Neural progenitor cell (in vitro differentiated cells): ENCODE results near the gene ISM1. TPM values are rescaled to one million over a fixed set of nuclear protein-coding genes. Genes with fewer than 3 reads are reported as not detected.

Source experiments
- DNase-seq: peaks from one replicate; pipeline ENCODE4 v3.0.0-alpha.2; 2016; ENCODE audit warnings: low spot score
- H2AFZ ChIP-seq: fragments of 200-600 bp; sonication (generic); replicated peaks from 2 replicates; pipeline ENCODE4 v1.6.1; 2016; ENCODE audit warnings: antibody characterized with exemption
- H3F3A ChIP-seq: fragments of 200-600 bp; sonication (generic); 2 replicates; pipeline ENCODE4 v1.6.1; 2016; ENCODE audit warnings: antibody characterized with exemption, low read depth
- H3K27ac ChIP-seq: fragments of 200-600 bp; sonication (generic); 2 replicates; pipeline ENCODE4 v1.5.1; 2016; ENCODE audit warnings: mild to moderate bottlenecking
- H3K27me3 ChIP-seq: fragments of 200-600 bp; sonication (generic); 2 replicates; pipeline ENCODE4 v1.6.1; 2016; ENCODE audit warnings: mild to moderate bottlenecking, moderate library complexity
- H3K36me3 ChIP-seq: fragments of 200-600 bp; sonication (generic); 2 replicates; pipeline ENCODE4 v1.5.1; 2016
- H3K4me1 ChIP-seq: fragments of 200-600 bp; sonication (generic); 2 replicates; pipeline ENCODE4 v1.6.1; 2016; ENCODE audit warnings: mixed run types
- H3K4me2 ChIP-seq: fragments of 200-600 bp; sonication (generic); 2 replicates; pipeline ENCODE4 v1.6.1; 2016
- H3K4me3 ChIP-seq: fragments of 200-600 bp; sonication (generic); 2 replicates; pipeline ENCODE4 v1.5.1; 2016
- H3K79me2 ChIP-seq: fragments of 200-600 bp; sonication (generic); 2 replicates; pipeline ENCODE4 v1.6.1; 2016; ENCODE audit warnings: low read depth
- H3K9ac ChIP-seq: fragments of 200-600 bp; sonication (generic); 2 replicates; pipeline ENCODE4 v1.6.1; 2016
- H3K9me3 ChIP-seq: fragments of 200-600 bp; sonication (generic); 2 replicates; pipeline ENCODE4 v1.5.1; 2016; ENCODE audit warnings: low read depth
- H4K20me1 ChIP-seq: fragments of 200-600 bp; sonication (generic); 2 replicates; pipeline ENCODE4 v1.6.1; 2016; ENCODE audit warnings: low read depth
- H3K27ac Mint-ChIP-seq: 3 replicates; pipeline ENCODE4 v1.8.0; 2021; ENCODE audit warnings: mixed read lengths
- H3K27me3 Mint-ChIP-seq: 2 replicates; pipeline ENCODE4 v1.8.0; 2022; ENCODE audit warnings: low read depth, mild to moderate bottlenecking, inconsistent platforms, moderate library complexity, mixed read lengths; ENCODE audit not compliant: insufficient read depth
- H3K36me3 Mint-ChIP-seq: 3 replicates; pipeline ENCODE4 v1.8.0; 2021; ENCODE audit warnings: mixed read lengths
- H3K4me1 Mint-ChIP-seq: 3 replicates; pipeline ENCODE4 v1.8.0; 2021; ENCODE audit warnings: mixed read lengths
- H3K4me3 Mint-ChIP-seq: 3 replicates; pipeline ENCODE4 v1.8.0; 2021; ENCODE audit warnings: mild to moderate bottlenecking, moderate library complexity, mixed read lengths
- H3K9me3 Mint-ChIP-seq: 3 replicates; pipeline ENCODE4 v1.8.0; 2020; ENCODE audit warnings: mixed read lengths
- CTCF ChIP-seq: fragments of 200-600 bp; sonication (generic); IDR thresholded peaks from 2 replicates; pipeline ENCODE4 v1.5.1; 2017; ENCODE audit warnings: antibody characterized with exemption, mild to moderate bottlenecking
- EZH2 ChIP-seq: fragments of 200-600 bp; sonication (generic); IDR thresholded peaks from 2 replicates; pipeline ENCODE4 v1.6.1; 2017; ENCODE audit warnings: antibody characterized with exemption, mild to moderate bottlenecking, moderate library complexity
- EZH2phosphoT487 ChIP-seq: fragments of 200-600 bp; sonication (generic); IDR thresholded peaks from 2 replicates; pipeline ENCODE4 v1.6.1; 2017; ENCODE audit warnings: antibody characterized with exemption
- total RNA-seq: library from RNA; depleted of rRNA; stranded (reverse); fragments of >200 nt; gene quantifications from 2 replicates; pipeline ENCODE4 v1.2.3, GENCODE V29; 2015; ENCODE audit warnings: low replicate concordance

Gene ISM1
- total RNA-seq, 1 donor from 2014 or later, result not detected

- Histone ChIP-seq H3K79me2 (no peaks in the 10 kb centered on the region), H3K4me3 (no peak overlapping the region), H3K4me2 (no peak overlapping the region), H3K9me3 (no peaks in the 10 kb centered on the region), H2AFZ (no peak overlapping the region), H3K36me3 (no peaks in the 10 kb centered on the region), H3K27me3 (no peaks in the 10 kb centered on the region), H3F3A (no peaks in the 10 kb centered on the region), H3K9ac (no peak overlapping the region), H3K27ac (no peak overlapping the region), H3K4me1 (no peaks in the 10 kb centered on the region), H4K20me1 (no peaks in the 10 kb centered on the region)
- Mint-ChIP-seq H3K36me3 (no peaks in the 10 kb centered on the region), H3K4me3 (no peak overlapping the region), H3K4me1 (peaks cover 5% of the 10 kb centered on the region), H3K27me3 (no peaks in the 10 kb centered on the region), H3K27ac (no peak overlapping the region), H3K9me3 (no peaks in the 10 kb centered on the region)
- TF ChIP-seq EZH2phosphoT487, result no peak
- no peak for TF ChIP-seq CTCF
- TF ChIP-seq EZH2, result no peak
- DNase-seq, result no peak
Observed at GRCh38 chr20:13284830-13285229, 63.8 kb downstream of the ISM1 start.

- no peak overlapping the region for H3K27ac Mint-ChIP-seq
- H3K4me1 Mint-ChIP-seq, result peaks cover 5% of the 10 kb centered on the region
- Histone ChIP-seq H3K9me3 (no peaks in the 10 kb centered on the region), H3K36me3 (no peaks in the 10 kb centered on the region), H3K27me3 (no peaks in the 10 kb centered on the region), H3K4me1 (no peaks in the 10 kb centered on the region), H3K4me3 (no peak overlapping the region), H3K79me2 (no peaks in the 10 kb centered on the region), H3K9ac (no peak overlapping the region), H2AFZ (no peak overlapping the region), H3K27ac (no peak overlapping the region), H3K4me2 (no peak overlapping the region), H3F3A (no peaks in the 10 kb centered on the region), H4K20me1 (no peaks in the 10 kb centered on the region)
- H3K4me3 Mint-ChIP-seq, result no peak overlapping the region
- no peaks in the 10 kb centered on the region for H3K9me3 Mint-ChIP-seq
- no peaks in the 10 kb centered on the region for H3K36me3 Mint-ChIP-seq
- TF ChIP-seq CTCF (no peak), EZH2 (no peak), EZH2phosphoT487 (no peak)
- DNase-seq, result no peak
- H3K27me3 Mint-ChIP-seq, result no peaks in the 10 kb centered on the region
Observed at GRCh38 chr20:13285408-13285807, 64.3 kb downstream of the ISM1 start.

- Histone ChIP-seq H3K9ac (no peak overlapping the region), H4K20me1 (no peaks in the 10 kb centered on the region), H3K4me3 (no peak overlapping the region), H3K4me1 (no peaks in the 10 kb centered on the region), H3K27me3 (no peaks in the 10 kb centered on the region), H3K79me2 (no peaks in the 10 kb centered on the region), H3K4me2 (no peak overlapping the region), H3K27ac (no peak overlapping the region), H3F3A (no peaks in the 10 kb centered on the region), H2AFZ (no peak overlapping the region), H3K36me3 (no peaks in the 10 kb centered on the region), H3K9me3 (no peaks in the 10 kb centered on the region)
- no peaks in the 10 kb centered on the region for H3K36me3 Mint-ChIP-seq
- H3K27me3 Mint-ChIP-seq, result no peaks in the 10 kb centered on the region
- TF ChIP-seq CTCF, result no peak
- TF ChIP-seq EZH2, result no peak
- TF ChIP-seq EZH2phosphoT487, result no peak
- no peak overlapping the region for H3K4me3 Mint-ChIP-seq
- H3K9me3 Mint-ChIP-seq, result no peaks in the 10 kb centered on the region
- DNase-seq, result no peak
- H3K27ac Mint-ChIP-seq, result no peak overlapping the region
- H3K4me1 Mint-ChIP-seq, result peaks cover 5% of the 10 kb centered on the region
Observed at GRCh38 chr20:13286052-13286451, 65.0 kb downstream of the ISM1 start.
